Neural cell (in vitro differentiated cells): ENCODE results near the gene SHISA3.

Experiments
- EP300 ChIP-seq: fragments of 450-650 bp; conservative IDR thresholded peaks from 2 replicates; pipeline ENCODE4 v1.6.1; 2014; ENCODE audit warnings: antibody characterized with exemption, mild to moderate bottlenecking, moderate library complexity; ENCODE audit not compliant: poor library complexity, severe bottlenecking
- EZH2 ChIP-seq: fragments of 200-600, 300-800 bp; shearing (Covaris generic), sonication (generic); IDR thresholded peaks from 2 replicates; pipeline ENCODE4 v1.6.1; 2014; ENCODE audit warnings: antibody characterized with exemption, low read length, borderline replicate concordance, mild to moderate bottlenecking; ENCODE audit not compliant: insufficient read depth, poor library complexity, severe bottlenecking
- POLR2AphosphoS5 ChIP-seq: IDR thresholded peaks from 2 replicates; pipeline ENCODE4 v1.6.1; 2012
- RAD21 ChIP-seq: fragments of 450-650 bp; conservative IDR thresholded peaks from 2 replicates; pipeline ENCODE4 v1.6.1; 2014; ENCODE audit warnings: antibody characterized with exemption, mild to moderate bottlenecking, moderate library complexity
- TAF1 ChIP-seq: IDR thresholded peaks from 2 replicates; pipeline ENCODE4 v1.6.1; 2012; ENCODE audit warnings: low read depth
- TF ChIP-seq, protein P1 (sequence below): fragments of 450-650 bp; IDR thresholded peaks from 2 replicates; pipeline ENCODE4 v1.5.1; 2014; ENCODE audit warnings: antibody characterized with exemption, mild to moderate bottlenecking, moderate library complexity; ENCODE audit not compliant: poor library complexity, severe bottlenecking
- TF ChIP-seq, protein P2 (sequence below): IDR thresholded peaks from 2 replicates; pipeline ENCODE4 v1.6.1; 2012; ENCODE audit warnings: borderline replicate concordance

DNA sequence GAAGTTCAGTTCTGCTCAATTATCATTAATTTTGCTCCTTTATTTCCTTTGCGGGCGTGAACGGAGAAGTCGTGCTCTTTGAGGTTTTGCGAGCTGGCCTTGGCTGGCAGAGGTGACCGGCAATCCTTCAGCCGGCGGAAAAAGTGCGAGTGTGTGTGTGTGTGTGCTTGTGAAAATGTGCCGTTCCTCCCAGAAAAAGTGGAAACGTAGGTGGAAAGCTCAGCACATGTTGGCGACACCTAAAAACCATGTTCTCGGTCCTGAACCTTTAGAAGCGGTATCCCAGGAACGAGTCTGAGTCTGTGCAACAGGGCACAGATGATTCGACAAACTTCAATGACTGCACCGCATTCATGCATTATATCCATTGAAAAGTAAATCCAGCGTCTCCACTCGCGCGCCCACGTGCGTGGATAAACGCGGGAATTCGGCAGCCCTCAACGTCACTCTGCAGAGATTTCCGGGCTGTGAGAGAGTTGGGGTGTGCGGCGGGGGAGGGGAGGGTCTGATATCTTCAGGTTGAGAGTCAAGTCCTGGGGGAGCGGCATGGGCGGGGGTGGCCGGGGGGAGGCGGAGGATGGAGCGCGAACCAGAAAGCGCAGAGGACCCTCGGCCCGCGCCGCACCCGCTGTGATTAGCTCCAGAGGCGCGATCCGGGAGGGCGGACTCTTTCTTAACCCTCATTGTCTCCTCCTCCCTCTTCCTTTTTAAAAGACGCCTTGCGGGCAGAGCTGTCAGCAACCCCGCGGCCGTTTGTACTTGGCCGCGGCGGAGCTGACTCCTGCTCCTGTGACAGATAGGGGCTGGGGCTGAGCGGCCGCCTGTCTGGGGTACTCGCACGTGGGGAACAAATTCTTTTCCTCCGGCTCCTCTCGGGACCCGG is at the start of gene SHISA3:
- TF ChIP-seq EP300, result no peak
- TF ChIP-seq EZH2, result peak; percentile 73
- TF ChIP-seq, protein P1, sequence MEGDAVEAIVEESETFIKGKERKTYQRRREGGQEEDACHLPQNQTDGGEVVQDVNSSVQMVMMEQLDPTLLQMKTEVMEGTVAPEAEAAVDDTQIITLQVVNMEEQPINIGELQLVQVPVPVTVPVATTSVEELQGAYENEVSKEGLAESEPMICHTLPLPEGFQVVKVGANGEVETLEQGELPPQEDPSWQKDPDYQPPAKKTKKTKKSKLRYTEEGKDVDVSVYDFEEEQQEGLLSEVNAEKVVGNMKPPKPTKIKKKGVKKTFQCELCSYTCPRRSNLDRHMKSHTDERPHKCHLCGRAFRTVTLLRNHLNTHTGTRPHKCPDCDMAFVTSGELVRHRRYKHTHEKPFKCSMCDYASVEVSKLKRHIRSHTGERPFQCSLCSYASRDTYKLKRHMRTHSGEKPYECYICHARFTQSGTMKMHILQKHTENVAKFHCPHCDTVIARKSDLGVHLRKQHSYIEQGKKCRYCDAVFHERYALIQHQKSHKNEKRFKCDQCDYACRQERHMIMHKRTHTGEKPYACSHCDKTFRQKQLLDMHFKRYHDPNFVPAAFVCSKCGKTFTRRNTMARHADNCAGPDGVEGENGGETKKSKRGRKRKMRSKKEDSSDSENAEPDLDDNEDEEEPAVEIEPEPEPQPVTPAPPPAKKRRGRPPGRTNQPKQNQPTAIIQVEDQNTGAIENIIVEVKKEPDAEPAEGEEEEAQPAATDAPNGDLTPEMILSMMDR, result no peak
- TF ChIP-seq POLR2AphosphoS5, result no peak
- TF ChIP-seq, protein P2, sequence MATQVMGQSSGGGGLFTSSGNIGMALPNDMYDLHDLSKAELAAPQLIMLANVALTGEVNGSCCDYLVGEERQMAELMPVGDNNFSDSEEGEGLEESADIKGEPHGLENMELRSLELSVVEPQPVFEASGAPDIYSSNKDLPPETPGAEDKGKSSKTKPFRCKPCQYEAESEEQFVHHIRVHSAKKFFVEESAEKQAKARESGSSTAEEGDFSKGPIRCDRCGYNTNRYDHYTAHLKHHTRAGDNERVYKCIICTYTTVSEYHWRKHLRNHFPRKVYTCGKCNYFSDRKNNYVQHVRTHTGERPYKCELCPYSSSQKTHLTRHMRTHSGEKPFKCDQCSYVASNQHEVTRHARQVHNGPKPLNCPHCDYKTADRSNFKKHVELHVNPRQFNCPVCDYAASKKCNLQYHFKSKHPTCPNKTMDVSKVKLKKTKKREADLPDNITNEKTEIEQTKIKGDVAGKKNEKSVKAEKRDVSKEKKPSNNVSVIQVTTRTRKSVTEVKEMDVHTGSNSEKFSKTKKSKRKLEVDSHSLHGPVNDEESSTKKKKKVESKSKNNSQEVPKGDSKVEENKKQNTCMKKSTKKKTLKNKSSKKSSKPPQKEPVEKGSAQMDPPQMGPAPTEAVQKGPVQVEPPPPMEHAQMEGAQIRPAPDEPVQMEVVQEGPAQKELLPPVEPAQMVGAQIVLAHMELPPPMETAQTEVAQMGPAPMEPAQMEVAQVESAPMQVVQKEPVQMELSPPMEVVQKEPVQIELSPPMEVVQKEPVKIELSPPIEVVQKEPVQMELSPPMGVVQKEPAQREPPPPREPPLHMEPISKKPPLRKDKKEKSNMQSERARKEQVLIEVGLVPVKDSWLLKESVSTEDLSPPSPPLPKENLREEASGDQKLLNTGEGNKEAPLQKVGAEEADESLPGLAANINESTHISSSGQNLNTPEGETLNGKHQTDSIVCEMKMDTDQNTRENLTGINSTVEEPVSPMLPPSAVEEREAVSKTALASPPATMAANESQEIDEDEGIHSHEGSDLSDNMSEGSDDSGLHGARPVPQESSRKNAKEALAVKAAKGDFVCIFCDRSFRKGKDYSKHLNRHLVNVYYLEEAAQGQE, result no peak
- no peak for TF ChIP-seq RAD21
- TF ChIP-seq TAF1, result no peak
